ENCODE results near the gene KRTAP10-10. TPM values are rescaled to one million over a fixed set of nuclear protein-coding genes. Genes with fewer than 3 reads are reported as not detected.

Gene KRTAP10-10
- total and polyA plus RNA-seq, 9 of the 15 experiments (the other 6 are each of a cell fraction or from before 2014, with no cell fraction given) = not detected

DNA sequence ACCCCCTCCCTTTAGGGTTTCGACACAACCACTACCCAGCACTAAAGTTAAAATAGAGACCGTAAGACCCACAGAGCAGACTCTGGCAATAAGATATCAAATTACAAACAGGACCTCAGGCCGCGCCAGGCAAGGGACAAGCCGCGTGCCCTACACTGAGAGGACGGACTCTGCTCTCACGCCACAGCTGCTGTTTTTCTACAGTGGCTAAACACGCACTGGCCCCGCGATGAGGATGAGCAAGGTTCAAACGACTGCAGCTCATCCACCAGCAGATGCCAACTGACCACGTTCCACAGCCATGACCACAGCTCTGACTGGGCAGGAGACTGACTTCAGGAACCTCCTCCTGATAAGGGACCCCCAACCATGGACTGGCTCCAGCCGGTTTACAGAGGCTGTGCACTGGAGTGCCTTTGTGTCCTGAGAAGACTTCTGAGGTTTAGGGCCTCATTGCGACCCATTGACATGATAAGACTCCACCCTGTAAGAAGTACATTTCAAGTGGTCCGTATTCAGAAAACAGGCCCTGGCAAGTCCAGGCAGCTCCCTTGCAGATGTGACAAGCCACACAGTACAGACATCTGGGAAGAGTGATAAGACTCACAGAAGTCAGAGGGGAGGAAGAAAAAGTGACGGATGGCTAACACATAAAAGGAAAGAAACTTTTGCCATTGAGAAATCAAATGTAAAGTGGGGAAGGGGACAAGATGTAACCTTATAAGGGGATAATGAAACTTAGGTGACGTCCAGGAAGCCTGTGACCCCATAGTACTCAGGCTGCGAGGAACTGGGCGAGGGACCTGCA, 43.4 kb upstream of the KRTAP10-10 start (continued):
- TF ChIP-seq, protein P1, sequence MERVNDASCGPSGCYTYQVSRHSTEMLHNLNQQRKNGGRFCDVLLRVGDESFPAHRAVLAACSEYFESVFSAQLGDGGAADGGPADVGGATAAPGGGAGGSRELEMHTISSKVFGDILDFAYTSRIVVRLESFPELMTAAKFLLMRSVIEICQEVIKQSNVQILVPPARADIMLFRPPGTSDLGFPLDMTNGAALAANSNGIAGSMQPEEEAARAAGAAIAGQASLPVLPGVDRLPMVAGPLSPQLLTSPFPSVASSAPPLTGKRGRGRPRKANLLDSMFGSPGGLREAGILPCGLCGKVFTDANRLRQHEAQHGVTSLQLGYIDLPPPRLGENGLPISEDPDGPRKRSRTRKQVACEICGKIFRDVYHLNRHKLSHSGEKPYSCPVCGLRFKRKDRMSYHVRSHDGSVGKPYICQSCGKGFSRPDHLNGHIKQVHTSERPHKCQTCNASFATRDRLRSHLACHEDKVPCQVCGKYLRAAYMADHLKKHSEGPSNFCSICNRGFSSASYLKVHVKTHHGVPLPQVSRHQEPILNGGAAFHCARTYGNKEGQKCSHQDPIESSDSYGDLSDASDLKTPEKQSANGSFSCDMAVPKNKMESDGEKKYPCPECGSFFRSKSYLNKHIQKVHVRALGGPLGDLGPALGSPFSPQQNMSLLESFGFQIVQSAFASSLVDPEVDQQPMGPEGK (CRISPR knock-in tag; IDR thresholded peaks at IDR 0.05; ENCODE audit: borderline replicate concordance) = no peak
- no peak for TF ChIP-seq ZNF23 (CRISPR knock-in tag; IDR thresholded peaks at IDR 0.05)
- TF ChIP-seq BRCA1 (IDR thresholded peaks at IDR 0.05) = no peak
- no peak for TF ChIP-seq BRCA1 (CRISPR knock-in tag; IDR thresholded peaks at IDR 0.05)
- no peak for TF ChIP-seq ILF3 (IDR thresholded peaks at IDR 0.05; ENCODE audit: borderline replicate concordance)
- peak; percentile 79; the same call in 1 of the 2 replicates for TF ChIP-seq TARDBP (IDR thresholded peaks at IDR 0.05)
- peak; percentile 65; the same call in 1 of the 2 replicates for TF ChIP-seq EP400 (IDR thresholded peaks at IDR 0.05)
- no peak for TF ChIP-seq NR2C1 (IDR thresholded peaks at IDR 0.05)
- TF ChIP-seq NR2C1 (tag; IDR thresholded peaks at IDR 0.05) = peak; percentile 74
- TF ChIP-seq, protein P2, sequence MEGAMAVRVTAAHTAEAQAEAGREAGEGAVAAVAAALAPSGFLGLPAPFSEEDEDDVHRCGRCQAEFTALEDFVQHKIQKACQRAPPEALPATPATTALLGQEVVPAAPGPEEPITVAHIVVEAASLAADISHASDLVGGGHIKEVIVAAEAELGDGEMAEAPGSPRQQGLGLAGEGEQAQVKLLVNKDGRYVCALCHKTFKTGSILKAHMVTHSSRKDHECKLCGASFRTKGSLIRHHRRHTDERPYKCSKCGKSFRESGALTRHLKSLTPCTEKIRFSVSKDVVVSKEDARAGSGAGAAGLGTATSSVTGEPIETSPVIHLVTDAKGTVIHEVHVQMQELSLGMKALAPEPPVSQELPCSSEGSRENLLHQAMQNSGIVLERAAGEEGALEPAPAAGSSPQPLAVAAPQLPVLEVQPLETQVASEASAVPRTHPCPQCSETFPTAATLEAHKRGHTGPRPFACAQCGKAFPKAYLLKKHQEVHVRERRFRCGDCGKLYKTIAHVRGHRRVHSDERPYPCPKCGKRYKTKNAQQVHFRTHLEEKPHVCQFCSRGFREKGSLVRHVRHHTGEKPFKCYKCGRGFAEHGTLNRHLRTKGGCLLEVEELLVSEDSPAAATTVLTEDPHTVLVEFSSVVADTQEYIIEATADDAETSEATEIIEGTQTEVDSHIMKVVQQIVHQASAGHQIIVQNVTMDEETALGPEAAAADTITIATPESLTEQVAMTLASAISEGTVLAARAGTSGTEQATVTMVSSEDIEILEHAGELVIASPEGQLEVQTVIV (CRISPR knock-in tag; IDR thresholded peaks at IDR 0.05; ENCODE audit: borderline replicate concordance) = no peak
- TF ChIP-seq, protein P3, sequence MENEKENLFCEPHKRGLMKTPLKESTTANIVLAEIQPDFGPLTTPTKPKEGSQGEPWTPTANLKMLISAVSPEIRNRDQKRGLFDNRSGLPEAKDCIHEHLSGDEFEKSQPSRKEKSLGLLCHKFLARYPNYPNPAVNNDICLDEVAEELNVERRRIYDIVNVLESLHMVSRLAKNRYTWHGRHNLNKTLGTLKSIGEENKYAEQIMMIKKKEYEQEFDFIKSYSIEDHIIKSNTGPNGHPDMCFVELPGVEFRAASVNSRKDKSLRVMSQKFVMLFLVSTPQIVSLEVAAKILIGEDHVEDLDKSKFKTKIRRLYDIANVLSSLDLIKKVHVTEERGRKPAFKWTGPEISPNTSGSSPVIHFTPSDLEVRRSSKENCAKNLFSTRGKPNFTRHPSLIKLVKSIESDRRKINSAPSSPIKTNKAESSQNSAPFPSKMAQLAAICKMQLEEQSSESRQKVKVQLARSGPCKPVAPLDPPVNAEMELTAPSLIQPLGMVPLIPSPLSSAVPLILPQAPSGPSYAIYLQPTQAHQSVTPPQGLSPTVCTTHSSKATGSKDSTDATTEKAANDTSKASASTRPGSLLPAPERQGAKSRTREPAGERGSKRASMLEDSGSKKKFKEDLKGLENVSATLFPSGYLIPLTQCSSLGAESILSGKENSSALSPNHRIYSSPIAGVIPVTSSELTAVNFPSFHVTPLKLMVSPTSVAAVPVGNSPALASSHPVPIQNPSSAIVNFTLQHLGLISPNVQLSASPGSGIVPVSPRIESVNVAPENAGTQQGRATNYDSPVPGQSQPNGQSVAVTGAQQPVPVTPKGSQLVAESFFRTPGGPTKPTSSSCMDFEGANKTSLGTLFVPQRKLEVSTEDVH (IDR thresholded peaks at IDR 0.05; ENCODE audit: low read depth, partially characterized antibody) = no peak
- peak; percentile 44; the same call in 1 of the 2 replicates for TF ChIP-seq PHB (CRISPR knock-in tag; IDR thresholded peaks at IDR 0.05)
- TF ChIP-seq, protein P4, sequence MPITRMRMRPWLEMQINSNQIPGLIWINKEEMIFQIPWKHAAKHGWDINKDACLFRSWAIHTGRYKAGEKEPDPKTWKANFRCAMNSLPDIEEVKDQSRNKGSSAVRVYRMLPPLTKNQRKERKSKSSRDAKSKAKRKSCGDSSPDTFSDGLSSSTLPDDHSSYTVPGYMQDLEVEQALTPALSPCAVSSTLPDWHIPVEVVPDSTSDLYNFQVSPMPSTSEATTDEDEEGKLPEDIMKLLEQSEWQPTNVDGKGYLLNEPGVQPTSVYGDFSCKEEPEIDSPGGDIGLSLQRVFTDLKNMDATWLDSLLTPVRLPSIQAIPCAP (CRISPR knock-in tag; IDR thresholded peaks at IDR 0.05; ENCODE audit: borderline replicate concordance) = no peak
- TF ChIP-seq RHOXF2B (CRISPR knock-in tag; conservative IDR thresholded peaks at IDR 0.05) = no peak; the same call in 1 of the 2 replicates
- TF ChIP-seq MYC (IDR thresholded peaks at IDR 0.05; ENCODE audit: low read depth, low read length) = peak; percentile 21; the same call in 1 of the 2 replicates
- TF ChIP-seq MYC (CRISPR knock-in tag; IDR thresholded peaks at IDR 0.05; ENCODE audit: borderline replicate concordance, low read depth) = no peak
- no peak for TF ChIP-seq ZNF77 (CRISPR knock-in tag; IDR thresholded peaks at IDR 0.05)
- no peak for TF ChIP-seq ZFP30 (CRISPR knock-in tag; IDR thresholded peaks at IDR 0.05; ENCODE audit: borderline replicate concordance)
- peak; percentile 31; the same call in 1 of the 2 replicates for TF ChIP-seq CREM (IDR thresholded peaks at IDR 0.05; ENCODE audit: low read depth)
- TF ChIP-seq ZNF274 (IDR thresholded peaks at IDR 0.05; ENCODE audit: borderline replicate concordance, low read depth, low read length) = no peak
- TF ChIP-seq KDM2B (CRISPR knock-in tag; IDR thresholded peaks at IDR 0.05) = no peak
- TF ChIP-seq HOXB6 (CRISPR knock-in tag; IDR thresholded peaks at IDR 0.05; ENCODE audit: borderline replicate concordance) = no peak

Data from K562 (cell line).